NCI-H1105 treated with DMSO at 0.1 percent for 48 hours (cell line): Measurements from ENCODE around the gene UBE2J2.

Experiments used
- DNase-seq: peaks from one replicate; lab custom pipeline; 2025; lab: John Stamatoyannopoulos, UW

UBE2J2 gene

DNA sequence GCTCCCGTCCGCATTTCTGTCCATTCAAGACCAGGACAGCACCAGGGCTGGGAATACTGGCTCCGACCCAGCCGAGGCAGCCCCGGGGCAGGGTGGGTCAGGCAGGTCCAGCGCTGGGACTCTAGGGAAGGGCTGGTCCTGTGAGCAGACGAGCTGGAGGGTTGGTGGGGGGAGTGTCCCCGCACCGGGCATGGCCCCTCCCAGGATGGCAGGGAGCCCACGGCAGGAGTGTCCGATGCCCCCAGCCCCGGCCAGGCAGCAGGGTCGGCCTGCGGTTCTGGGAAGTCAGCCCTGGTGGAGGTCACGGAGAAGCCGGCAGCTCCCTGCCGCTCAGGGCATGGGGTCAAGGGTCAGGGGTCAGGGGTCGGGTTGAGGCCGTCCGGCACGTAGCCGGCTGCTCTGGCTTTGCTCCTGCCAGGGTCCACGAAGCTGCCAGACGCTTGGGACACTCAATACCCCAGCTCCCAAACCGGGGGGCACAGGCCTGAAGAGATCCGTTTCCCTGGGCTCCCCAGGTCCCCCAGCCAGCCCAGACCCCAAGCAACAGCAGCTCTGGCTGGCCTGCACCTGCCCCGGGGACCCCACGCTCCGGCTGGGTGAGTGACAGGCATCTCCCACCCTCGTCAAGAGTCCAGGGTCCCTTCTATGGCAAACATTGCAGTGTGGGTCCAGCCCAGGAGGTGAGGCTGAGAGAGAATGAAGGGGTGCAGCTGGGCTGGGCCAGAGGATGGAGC, 33.9 kb downstream of the UBE2J2 start:
- no peak for DNase-seq

DNA sequence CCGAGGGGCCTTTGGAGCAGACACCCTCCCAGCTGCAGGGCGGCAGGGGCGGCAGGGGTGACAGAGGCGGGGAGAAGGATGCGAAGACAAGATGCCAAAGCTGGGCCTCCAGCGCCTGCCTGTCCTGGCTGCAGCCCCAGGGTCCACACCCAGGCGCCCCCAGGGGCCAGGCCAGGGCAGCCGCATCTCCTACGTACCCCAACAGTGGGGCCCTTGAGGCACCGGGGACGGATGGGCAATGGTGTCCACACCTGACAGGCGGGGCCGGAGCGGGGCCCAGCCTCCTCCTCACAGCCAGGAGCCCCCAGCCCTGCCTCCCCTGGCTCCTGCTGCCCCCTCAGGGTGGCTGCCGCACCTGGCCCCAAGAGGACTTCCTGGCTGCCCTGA, 34.4 kb downstream of the UBE2J2 start:
- DNase-seq = no peak

DNA sequence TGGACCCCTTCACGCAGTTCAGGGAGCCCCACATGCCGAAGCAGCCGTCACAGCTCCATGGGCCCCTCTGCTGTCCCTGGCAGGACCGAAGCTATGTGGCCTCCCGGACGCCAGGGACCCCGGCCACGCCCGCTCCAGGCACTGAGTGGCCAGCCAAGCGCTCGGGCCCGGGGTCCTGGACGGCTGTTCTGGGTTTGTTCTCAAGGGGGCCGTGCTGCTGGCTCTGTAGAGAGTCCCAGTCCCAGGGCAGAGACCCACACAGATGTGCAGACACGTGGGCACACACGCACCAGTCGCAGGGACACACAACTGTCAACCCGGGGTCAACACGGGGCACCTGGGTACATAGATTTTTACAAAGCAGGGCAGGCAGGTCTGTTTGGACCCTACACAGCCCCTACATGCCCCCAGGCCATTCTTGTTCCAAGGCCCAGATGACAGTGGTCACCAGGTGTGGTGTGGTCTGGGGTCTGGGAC, 34.9 kb downstream of the UBE2J2 start:
- DNase-seq = no peak

DNA sequence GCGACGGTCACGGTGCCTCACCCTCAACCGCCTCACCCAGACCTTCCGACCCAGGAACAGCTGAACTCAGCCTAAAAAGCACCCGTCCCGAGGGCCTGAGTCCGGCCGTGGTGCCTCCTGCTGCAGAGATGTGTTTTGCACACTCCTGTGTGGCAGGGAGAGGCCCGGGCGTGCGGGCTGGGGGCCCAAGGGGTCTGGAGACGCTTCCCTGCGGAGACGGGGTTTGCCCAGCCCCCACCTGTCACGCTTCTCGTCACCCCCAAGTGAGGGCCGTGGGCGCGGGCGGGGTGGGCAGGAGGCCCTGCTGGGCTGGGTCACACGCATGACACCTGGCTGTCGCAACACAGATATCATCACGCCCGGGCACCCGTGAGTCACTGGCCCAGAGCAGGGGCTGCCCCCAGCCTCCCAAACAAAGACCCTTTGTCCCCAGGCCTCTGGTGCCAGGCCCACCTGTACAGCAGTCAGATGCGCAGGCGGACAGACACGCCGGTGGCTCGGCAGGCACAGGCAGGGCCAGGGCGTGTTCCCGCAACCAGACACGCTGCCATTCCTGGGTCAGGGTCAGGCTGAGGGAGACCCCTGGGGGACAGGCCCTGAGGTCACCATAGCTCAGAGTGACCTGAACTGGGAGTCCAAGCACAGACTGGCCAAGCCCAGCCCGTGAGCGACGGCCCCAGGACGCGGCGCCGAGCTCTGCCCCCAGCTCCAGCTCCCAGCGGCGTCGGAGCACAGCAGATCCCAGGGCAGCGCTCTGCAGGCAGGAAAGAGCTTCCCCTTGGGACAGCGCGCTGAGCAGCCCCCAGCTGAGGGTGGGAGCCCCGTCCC, 35.6 kb downstream of the UBE2J2 start:
- no peak for DNase-seq

DNA sequence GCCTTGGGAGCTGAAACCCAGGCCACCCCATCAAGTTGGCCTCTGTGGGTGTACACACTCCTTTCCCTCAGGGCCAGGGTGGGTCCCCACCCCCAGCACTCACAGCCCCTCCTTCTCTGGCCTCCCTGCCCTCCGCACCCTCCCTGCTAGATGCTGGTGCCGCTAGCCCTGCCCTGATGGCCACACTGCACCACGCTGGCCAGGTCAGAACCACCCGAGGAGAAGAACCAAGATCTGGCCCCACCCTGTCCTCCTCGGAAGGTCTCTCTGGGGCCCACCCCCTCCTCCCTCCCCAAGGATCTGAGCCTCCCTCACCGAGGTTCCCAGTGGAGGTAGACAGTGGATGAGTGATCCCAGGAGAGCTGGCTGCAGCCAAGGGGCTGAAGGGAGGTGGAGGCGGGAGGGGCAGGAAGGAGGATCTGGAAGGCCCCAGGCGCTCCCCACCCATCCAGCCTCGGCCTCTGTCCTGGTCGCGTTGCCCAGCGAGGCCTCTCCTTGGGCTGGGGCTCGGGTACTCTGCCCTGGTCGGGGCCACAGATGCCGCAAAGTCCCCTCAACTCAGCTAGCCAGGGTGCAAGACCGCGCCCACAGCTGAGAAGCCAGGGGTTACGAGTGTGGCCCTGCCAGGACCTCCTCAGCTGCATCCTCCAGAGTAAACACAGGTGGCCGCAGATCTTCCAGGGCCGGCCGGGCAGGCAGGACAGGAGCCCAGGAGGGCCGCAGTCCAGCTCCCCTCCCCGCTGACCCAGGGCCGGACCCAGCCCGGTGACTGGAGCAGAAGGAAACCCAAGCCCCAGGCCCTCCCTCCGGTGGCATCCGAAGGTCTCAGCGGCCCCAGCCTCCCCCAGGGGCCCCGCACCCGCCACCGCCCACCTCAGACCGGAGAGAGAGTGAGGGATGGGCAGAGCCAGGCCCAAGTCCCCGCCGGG, 36.4 kb downstream of the UBE2J2 start:
- DNase-seq = no peak

DNA sequence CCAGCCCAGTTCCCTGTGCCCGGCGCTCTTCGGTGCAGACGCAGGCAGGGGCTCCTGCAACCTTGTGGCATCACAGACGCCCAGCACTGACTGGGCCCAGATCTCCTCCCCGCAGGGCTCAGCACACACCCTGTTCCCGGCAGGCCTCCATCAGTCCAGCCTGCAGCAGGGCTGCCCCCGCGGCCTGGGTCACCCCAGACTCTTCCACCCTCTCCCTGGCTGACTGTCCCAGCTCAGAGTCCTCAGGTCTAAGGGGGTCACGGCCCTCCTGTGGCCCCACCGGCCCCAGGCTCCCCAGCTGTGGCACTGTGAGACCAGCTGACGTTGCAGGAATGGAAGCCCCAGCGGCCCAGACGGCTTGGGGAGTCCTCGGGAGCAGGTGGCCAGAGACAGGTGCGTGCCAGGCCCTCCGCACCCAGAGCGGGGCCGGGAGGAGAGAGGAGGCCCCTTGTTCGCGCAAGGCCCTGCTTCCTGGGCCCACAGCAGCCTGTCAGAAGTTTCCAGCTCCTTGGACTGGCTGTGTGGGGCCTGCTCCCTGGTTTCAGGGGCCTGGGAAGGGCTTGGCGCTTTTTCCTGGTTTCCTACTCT, 37.4 kb downstream of the UBE2J2 start:
- DNase-seq = no peak

DNA sequence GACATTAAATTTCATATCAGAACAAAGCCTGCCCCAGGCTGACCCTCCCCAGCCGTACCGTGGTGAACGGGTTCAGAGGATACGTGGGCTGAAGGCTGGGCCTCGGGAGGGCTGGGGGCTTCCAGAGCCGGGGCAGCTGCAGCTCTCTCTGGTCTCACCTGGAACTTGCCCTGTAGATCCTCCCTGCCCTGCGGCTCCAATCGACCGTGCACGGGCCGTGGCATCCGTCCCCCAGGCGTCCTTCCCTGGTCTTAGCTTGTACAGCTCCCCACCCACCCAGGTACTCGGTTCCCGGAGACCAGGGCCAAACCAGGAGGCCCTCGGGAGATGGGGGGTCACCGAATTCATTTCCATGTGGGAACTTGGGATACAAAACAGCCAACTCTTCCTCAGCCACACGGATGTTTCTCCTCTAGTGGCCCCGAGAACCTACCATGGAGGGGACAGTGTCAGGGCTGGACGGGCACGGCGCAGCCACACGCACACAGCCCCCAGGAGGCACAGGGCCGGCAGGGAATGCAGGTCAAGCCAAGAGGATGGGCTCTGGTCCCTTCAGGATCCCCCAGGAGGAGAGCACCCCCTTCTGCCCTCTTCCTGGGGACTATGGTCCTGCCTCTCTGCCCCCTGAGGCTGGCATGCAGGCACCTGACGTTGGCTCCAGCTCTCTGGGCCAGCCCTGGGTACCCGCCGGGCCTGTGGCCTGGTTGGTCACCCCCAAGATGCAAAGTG, 38.5 kb downstream of the UBE2J2 start:
- DNase-seq = no peak

DNA sequence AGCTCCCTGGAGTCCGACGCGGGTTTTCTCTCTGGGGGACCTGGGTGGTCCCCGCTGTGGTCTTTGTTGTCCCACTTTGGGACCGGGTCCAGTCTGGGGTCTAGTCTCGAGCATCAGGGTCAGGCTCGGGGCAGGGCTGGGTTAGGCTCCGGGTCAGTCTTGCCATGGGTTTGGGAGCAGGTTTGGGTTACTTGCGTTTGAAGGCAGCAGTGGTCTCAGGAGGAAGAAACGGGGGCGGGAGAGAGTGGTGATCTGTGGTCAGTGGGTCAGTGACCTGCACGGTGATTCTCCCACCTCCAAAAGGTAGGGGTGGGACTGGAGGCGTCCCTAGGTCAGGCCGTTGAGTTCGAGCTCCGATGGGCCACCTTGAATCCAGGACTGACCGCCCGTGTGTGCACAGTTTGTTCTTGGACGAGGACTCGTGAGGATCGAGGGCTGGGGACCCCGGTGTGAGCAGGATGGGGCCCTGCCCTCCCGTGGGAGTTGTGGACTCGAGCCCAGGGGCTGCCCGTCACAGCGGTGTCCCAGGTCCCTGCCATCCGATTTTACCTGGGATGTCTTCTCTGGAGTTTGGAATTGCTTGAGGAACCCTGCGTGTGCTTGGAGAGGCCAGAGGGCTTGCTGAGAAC, 39.4 kb downstream of the UBE2J2 start:
- no peak for DNase-seq

DNA sequence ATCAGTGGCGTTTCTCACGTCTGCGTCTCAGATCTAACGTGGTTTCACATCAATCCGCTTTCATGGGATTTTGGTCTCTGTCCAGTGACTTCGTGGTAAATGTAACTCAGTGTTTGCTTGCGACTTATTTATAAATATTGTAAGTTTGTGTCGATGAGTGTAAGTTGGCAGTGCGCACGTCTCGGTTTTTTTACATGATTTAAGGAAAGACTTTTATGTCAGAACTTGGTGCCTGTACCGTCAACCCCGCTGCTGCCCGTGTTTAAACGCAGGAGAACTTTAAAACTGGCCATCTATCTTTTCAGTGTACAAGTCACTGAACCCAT, 40.1 kb downstream of the UBE2J2 start:
- DNase-seq = no peak

DNA sequence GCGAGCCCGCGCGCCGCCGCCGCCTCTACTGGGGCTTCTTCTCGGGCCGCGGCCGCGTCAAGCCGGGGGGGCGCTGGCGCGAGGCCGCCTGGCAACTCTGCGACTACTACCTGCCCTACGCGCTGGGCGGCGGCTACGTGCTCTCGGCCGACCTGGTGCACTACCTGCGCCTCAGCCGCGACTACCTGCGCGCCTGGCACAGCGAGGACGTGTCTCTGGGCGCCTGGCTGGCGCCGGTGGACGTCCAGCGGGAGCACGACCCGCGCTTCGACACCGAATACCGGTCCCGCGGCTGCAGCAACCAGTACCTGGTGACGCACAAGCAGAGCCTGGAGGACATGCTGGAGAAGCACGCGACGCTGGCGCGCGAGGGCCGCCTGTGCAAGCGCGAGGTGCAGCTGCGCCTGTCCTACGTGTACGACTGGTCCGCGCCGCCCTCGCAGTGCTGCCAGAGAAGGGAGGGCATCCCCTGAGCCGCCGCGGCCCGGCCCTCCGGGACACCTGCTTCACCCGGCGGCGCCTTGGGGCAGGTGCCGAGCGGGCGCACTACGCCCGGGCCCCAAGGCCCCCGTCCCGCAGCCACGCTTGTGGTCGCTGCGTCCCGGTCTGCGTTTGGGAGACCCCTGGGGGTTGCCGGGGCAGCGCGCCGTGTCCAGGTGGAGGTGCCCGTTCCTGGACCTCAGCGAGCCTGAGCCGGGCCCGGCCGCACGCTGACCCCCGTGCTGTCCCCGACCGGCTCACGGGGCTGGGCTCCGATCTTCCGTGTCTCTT, 40.7 kb downstream of the UBE2J2 start:
- DNase-seq = no peak

DNA sequence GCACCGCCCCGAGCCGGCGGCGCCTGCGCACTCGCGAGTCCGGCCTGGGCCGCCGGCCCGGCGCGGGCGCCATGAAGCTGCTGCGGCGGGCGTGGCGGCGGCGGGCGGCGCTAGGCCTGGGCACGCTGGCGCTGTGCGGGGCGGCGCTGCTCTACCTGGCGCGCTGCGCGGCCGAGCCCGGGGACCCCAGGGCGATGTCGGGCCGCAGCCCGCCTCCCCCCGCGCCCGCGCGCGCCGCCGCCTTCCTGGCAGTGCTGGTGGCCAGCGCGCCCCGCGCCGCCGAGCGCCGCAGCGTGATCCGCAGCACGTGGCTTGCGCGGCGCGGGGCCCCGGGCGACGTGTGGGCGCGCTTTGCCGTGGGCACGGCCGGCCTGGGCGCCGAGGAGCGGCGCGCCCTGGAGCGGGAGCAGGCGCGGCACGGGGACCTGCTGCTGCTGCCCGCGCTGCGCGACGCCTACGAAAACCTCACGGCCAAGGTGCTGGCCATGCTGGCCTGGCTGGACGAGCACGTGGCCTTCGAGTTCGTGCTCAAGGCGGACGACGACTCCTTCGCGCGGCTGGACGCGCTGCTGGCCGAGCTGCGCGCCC, 41.4 kb downstream of the UBE2J2 start, which contains the start of gene B3GALT6:
Gene B3GALT6 (plus strand): TSS at position 30 of the 588 bp plus-strand sequence. CDS start 42 bp downstream, at position 72.
- DNase-seq = no peak

DNA sequence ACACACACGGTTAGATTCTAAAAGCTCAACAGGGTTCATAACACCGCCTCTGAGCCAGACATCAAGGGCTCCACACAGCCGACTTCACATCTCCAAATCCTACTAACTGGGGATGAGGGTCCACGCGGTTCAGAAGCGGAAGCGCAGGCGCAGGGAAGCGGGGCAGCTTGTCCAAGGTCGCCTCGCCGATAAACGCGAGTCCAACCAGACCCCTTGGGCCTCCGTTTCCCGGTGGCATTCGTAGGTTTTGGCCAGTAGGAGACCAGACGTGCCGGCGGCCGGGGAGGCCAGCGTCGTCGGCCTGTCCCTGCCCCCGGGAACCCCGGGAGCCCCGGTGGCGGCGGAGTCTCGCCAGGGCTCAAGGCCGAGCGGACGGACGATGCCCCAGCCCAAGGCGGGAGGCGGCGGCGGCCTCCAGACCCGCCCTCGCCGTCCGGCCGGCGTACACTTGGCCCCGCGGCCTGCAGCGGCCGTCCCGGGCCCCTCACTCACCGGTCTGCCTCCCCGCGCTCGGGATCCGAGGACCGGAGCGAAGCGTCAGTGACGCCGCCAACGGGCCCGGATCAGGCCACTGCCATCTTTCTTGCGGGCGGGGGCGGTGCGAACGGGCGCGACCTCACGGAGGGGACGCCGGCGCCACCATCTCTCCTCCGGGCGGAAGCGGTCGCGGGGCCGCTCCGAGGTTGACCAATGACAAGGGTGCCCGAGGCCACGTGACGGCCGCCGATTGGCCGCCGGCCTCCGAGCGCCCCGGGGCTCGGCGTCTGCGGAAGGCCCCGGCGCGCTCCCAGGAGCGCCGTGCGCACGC, 42.0 kb downstream of the UBE2J2 start, which contains the start of gene SDF4:
Gene SDF4 (minus strand): TSS at position 602 of the 808 bp plus-strand sequence. CDS start 3,229 bp downstream, outside the sequence.
- peak; percentile 97 for DNase-seq

DNA sequence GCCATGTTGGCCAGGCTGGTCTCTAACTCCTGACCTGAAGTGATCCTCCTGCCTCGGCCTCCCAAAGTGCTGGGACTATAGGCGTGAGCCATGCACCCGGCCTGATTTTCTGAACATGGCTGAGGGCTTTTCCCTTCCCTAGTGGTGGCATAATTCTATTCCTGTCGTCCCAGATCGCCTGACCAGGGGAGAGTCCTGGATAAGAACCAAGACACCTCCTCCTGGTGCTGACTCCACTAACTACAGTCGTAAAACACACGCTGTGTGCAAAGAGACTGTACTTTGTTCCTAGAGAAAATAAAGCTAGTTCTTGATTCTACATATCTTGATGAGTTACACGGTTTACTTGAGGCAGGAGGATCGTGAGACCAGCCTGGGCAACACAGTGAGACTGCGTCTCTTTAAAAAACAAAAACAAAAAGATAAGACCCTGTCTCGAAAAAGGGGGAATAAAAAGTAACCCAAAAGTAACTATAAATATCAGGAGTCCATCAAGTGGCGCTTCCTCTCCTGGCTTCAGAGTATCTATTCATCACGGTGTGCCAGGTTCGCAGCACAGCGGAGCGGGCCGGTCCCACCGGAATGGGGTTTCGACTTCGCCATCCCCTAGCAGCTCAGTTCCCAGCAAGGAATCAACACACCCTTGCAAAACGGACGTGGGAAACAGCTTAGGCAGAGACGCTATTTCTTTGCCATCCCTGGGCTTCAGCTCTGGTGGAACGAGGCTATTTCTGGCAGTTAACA, 42.8 kb downstream of the UBE2J2 start:
- DNase-seq = no peak

DNA sequence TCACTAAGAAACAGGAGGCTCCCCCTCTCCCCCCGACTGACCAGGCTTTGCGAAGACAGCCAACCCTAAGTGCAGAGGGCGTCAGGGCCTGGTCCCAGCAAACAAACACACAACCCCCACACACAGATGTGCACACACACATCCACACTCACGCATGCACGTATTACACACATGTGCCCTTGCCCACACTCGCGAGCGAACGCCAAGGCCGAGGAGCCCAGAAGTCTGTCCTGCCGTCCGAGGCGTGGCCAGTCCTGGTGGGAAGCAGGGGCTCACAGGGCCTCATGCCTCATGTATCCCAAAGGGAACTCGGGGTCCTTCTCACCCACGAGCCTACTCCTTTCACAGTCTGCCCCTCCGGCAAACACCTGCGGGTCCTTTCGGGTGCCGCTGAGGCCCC, 43.9 kb downstream of the UBE2J2 start:
- no peak for DNase-seq

DNA sequence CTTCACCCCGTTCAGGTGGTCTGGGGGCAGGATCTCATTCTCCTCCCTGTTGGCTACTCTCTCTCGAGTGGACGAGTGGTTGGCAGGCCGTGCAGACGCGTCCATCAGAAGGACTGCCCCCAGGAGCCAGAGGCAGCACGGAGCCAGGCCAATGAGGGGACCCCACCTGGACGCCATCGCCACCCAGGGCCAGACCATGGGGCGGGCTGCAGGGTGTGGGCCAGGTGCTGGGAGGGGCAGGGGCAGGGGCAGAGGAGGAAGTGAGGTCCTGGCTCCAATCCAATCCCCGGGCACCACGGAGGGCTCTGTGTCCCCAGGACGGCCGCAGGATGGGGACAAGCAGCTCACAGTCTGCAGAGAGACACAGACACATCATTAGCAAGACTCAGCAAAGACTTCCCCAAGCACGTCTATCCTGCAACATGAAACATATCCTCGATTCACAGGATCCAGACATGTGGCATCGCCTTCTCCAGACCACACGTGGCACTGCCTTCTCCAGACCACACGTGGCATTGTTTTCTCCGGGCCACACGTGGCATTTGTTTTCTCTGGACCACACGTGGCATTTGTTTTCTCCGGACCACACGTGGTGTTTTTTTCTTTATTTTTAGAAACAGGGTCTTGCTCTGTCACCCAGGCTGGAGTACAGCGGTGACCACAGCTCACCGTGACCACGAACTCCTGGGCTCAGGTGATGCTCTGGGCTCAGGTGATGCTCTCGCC, 44.9 kb downstream of the UBE2J2 start:
- DNase-seq = no peak

DNA sequence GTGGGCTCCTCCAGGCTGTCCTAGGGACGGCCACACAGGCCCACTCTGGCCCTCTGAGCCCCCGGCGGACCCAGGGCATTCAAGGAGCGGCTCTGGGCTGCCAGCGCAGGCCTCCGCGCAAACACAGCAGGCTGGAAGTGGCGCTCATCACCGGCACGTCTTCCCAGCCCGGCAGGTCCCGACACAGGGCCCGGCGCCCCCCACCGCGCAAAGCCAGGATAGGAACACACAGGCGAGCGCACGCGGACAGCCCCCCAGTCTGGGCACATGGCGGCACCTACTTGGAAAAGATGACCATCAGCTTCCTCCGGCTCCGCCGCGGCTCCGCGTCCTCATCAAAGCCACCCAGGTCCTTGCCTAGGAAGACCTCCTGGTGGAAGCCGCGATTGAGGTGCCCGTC, 45.5 kb downstream of the UBE2J2 start:
- no peak for DNase-seq

DNA sequence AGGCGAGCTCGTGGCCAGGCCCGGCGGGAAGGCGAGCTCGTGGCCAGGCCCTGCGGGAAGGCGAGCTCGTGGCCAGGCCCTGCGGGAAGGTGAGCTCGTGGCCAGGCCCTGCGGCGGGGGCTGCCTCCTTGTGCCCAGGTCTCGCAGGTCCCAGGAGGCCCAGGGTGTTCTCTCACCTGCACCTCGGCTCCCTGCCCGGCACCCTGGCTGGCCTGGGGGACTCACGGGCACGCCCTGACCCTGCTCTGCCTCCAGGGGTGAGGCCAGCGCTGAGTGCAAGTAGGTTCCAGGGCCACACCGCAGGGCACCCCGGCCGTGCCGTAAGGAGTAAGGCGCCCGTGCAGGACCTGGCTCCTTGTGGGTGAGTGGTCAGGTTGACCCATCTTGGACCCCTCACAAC, 46.3 kb downstream of the UBE2J2 start:
- no peak for DNase-seq
